C4-2B (cell line): ENCODE measurements around the gene DNAJC17.

Source experiments
- CTCF ChIP-seq: fragments of 450-650 bp; conservative IDR thresholded peaks from 2 replicates; pipeline ENCODE4 v1.5.1; 2017; ENCODE audit warnings: mild to moderate bottlenecking
- ZFX ChIP-seq: fragments of 450-650 bp; IDR thresholded peaks from 2 replicates; pipeline ENCODE4 v1.6.1; 2017

GRCh38 chr15:40721701-40722100, 85.6 kb downstream of the DNAJC17 start:
- TF ChIP-seq CTCF (no peak), ZFX (no peak)
